NCI-H82 treated with DMSO at 0.1 percent for 48 hours (cell line): ENCODE results near the gene WDR46.
"Not testable (repeated sequence)": the region's sequence is repeated elsewhere in the genome, so short reads cannot be mapped to it uniquely, and the experiment has no call there.

Experiments
- DNase-seq: peaks from one replicate; lab custom pipeline; 2025; ENCODE audit not compliant: unreplicated experiment; lab: John Stamatoyannopoulos, UW

Gene WDR46

DNA sequence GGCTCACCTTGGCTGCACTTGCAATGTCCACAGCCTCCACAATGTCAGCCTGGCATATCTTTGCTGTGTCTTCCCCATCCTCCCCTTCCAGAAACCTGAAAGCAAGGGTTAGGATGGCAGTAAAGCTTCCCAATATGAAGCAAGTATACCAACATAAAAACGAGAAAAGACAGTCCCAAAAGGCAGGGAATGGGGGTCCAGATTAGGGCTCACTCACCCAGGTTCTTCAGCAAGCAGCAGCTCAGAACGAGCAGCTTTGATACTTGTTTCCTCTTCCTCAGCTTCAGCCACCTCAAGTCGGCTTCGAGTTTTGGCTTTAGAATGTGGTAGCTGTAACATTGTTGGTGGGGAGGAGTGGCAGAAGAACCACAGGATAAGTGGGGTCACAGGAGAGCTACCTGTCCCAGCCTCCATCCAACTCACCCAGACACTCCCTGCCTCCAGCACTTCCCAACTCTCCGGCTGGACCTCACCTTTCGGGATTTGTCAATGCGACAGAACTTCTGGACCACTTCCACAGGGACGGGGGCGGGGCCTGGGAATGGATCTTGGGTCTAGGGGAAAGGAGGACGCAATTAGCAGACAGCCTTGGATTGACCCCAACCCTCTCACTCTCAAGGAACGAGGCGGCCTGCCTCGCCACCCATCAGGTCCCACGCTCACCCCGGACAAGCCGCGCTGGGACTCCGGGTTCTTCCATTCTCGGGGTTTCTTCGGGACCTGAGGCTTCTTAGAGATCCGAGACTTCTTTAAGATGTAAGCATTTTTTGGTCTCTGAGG, 708 bp downstream of the WDR46 start:
- no peak for DNase-seq

DNA sequence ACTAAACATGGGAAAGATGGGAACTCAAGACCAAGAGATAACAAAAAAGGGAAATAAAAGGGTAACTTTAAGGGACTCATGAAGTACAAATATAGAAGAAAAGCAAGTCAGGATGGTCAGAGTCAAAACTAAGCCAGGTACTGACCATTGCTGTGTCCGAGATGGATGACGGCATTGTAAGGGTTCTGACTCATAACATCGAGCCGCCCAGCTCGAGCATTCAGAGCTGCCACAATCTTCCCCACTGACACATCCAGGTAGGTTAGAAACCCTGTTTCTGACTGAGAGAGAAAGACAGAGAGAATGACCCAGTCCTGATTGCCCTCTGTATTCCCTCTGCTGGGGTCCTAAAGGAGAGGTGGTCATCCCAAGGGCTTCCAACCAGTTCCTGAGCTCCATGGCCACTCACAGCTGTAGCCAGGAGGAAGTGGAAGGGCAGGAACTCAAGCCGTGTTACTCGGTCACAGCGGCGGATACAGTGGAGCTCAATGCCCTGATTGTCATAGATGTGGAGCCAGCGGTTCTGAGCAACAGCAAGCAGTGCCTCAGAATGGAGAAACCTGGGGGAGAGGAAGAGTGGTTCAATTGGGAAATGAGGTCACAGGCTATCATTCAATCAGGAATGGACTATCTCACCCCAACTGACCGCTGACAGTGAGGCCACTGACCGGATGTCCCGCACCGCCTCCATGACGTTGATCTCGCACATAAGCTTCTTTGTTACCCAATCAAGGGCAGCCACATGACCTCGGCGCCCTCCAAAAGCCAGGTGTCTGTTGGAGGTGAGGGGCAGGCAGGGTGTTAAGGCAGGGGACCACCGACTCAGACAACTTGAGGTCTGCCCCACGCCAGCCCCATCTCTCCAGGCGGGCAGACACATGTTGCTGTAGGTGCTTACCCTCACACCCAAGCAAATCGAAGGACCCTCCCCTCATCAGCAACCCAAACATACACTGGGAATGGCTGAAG, 1.8 kb downstream of the WDR46 start:
- no peak for DNase-seq

DNA sequence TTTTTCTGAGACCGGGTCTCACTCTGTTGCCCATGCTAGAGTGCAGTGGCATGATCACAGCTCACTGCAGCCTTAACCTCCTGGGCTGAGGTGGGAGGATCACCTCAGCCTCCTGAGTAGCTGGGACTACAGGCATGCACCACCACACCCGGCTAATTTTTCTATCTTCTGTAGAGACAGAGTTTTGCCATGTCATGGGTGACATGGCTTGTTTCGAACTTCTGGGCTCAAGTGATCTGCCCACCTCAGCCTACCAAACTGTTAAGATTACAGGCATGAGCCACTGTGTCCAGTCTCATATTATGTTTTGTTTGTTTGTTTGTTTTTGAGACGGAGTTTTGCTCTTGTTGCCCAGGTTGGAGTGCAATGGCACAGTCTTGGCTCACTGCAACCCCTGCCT, 3.8 kb downstream of the WDR46 start:
- not testable (repeated sequence) for DNase-seq

DNA sequence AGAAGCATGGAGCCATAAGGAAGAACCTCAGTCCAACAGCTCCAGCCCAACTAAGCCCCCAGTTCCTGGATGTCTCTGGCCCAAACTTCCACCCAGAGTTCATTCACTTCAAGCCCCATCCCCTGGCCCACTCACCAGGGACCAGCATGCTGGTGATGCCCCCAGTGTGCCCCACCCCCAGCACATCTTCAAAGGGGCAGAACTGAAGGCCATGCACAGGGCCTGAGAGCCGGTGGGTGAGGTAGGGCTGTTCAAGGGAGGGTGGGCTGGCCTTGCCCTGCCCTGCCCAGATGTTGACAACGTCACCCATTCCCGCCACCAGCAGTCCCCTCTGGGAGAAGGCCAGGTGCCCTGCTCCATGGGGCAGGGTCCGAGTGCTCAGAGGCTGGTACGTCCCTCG, 8.5 kb downstream of the WDR46 start:
- DNase-seq: no peak

DNA sequence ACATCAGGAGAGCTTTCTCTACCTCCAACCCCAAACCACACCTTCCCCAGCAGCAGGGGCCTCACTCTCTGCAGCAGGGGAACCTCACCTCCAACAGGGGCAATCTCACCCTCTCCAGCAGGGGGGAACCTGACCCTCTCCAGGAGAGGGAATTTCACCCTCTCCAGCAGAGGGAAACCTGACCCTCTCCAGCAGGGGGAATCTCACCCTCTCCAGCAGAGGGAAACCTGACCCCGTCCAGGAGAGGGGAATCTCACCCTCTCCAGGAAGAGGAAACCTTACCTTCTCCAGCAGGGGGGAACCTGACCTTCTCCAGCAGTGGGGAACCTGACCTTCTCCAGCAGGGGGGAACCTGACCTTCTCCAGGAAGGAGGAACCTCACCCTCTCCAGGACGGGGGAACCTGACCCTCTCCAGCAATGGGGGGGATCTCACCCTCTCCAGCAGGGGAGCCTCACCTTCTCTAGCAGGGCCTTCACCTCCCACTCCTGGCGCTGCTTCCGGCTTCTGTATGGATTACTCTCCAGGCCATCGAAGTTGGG, 9.0 kb downstream of the WDR46 start:
- DNase-seq: peak; percentile 24

GRCh38 chr6:33279257-33279695, 9.8 kb downstream of the WDR46 start:
- DNase-seq: no peak

DNA sequence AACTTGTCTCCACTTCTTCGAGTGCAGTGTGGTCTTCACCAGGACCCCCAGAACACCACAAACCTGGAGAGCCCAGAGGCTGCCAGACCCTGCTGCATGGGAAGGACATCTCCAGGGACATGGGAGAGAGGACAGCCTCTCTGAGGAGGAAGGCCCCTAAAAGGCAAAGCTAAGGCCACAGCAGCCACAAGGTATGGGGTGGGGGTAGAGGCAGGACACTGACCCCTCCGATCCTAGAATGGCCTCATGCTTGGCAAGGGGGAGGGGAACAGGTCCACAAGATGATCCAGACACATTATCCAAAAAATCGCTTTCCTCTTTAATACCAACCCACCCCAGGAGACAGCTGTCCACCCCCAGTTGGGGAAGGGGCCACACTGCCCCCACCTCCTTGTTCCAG, 10.2 kb downstream of the WDR46 start:
- DNase-seq: no peak

DNA sequence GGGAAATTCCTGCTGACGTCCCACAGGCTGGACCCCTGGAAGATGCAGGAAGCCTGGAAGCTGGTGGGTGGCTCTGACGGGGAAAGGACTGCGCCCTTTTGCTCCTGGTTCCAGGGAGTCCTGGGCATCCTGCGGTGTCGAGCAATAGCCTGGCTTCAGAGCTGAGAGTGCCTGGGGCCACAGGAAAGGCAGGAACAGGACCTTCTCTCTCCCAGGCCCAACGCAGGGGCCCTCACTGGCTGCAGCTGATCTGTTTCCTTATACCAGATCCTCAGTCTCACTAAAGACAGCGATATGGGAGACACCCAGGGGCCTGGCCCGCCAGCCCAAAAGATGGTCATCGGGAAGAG, 10.7 kb downstream of the WDR46 start:
- DNase-seq: no peak

DNA sequence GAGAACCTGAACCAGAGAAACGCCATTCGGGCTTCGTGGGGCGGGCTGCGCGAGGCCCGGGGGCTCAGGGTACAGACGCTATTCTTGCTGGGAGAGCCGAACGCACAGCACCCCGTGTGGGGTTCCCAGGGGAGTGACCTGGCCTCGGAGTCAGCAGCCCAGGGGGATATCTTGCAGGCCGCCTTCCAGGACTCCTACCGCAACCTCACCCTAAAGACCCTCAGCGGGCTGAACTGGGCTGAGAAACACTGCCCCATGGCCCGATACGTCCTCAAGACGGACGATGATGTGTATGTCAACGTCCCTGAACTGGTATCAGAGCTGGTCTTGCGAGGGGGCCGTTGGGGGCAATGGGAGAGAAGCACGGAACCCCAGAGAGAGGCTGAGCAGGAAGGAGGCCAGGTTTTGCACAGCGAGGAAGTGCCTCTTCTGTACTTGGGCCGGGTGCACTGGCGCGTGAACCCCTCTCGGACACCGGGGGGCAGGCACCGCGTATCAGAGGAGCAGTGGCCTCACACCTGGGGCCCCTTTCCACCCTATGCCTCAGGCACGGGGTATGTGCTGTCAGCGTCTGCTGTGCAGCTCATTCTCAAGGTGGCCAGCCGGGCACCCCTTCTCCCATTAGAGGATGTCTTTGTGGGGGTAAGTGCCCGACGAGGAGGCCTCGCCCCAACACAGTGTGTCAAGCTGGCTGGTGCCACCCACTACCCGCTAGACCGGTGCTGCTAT, 11.2 kb downstream of the WDR46 start:
- no peak for DNase-seq

- peak; percentile 71 for DNase-seq
Measured at GRCh38 chr6:33276864-33277662, 12.0 kb downstream of the WDR46 start, which contains the start of gene B3GALT4. B3GALT4 (plus strand) TSS chr6:33277123; CDS start chr6:33277420, 297 bp downstream.

- DNase-seq: no peak
Measured at GRCh38 chr6:33276581-33276863, 12.5 kb downstream of the WDR46 start.

DNA sequence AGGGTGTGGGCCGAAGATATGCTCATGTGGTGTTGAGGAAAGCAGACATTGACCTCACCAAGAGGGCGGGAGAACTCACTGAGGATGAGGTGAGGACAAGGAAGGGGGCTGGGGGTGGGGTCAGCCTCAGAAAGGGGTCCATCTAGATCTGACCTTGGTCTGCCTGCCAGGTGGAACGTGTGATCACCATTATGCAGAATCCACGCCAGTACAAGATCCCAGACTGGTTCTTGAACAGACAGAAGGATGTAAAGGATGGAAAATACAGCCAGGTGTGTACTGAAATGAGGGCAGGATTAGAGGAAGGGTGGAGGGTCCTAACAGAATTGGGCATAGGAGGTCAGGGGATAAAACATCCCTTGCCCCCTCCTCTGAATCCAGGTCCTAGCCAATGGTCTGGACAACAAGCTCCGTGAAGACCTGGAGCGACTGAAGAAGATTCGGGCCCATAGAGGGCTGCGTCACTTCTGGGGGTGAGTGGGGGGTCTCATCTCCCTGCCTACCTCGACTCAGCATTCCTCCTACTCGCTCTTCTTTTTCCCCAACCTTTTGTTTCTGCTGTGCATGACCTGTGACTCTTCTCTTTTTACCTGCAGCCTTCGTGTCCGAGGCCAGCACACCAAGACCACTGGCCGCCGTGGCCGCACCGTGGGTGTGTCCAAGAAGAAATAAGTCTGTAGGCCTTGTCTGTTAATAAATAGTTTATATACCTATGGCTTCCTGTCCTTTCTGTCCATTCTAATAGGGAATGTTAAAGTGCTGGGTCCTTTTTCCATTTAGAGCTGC, 13.1 kb downstream of the WDR46 start:
- not testable (repeated sequence) for DNase-seq

DNA sequence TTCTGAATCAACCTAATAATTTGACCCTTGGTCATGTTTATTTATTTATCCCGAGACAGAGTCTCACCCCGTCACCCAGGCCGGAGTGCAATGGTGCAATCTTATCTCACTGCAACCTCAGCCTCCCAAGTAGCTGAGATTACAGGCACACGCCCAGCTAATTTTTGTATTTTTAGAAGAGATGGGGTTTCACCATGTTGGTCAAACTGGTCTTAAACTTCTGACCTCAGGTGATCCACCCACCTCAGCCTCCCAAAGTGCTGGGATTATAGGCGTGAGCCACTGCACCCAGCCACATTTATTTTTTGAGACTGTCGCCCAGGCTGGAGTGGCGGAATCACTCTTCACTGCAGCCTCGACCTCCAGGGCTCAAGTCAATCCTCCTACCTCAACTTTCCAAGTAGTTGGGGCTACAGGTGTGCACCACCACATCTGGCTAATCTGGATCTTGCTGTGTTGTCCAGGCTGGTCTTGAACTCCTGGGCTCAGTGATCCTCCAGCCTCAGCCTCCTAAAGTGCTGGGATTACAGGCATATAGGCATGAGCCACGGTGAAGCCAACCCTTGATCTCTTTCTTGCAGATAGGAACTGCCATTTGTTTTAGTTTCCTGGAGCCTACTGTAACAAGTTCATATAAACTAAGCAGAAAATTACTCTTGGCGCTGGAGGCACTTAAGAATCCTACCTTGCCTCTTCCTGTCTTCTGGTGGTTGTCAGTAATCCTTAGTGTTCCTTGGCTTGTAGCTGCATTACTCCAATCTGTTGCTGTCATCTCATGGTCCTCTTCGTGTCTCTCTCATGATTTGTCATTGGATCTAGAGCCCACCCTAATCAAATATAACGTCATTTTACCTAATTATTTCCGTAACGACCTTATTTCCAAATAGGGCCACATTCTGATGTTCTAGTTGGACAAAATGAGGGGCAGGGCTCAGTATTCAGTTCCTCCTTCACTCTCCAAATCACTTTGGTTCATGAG, 14.8 kb downstream of the WDR46 start:
- DNase-seq: no peak

- DNase-seq: no peak
Measured at GRCh38 chr6:33273129-33273923, 15.7 kb downstream of the WDR46 start.

DNA sequence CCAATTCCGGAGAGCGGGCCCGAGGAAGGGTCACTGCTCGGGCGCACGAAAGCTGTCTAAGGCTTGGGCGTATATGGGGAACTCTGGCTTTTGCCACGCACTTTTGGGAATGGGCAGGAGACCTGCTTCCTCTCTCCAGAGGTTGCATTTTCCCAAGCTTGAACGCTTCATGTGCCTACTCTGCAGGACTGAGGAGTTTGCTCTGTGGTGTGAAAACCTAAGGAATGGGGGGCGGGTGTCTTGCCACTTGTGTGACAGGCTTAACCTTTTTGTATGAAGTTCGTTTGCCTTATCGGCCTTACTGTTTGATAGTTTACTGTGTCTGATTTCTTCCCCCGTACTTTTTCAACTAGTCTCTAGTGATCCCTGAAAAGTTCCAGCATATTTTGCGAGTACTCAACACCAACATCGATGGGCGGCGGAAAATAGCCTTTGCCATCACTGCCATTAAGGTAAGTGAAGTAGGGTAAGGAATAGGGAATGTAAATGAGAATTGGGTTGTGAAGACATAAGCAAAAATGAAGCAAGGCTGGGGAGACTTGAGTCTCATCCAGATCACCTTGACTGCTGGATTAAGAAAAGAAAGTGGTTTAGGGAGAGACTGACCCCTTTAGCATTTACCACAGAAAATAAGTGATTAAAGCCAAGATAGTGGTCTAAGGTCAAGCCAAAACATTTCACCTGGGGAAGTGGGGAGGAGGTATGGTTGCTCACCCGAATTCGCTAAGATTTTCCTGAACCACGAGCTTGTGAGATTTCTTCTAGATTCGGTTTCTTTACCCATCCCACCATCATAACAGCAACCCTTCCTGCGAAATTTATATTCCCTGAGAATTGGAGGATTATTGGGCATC, 16.5 kb downstream of the WDR46 start:
- DNase-seq: no peak

DNA sequence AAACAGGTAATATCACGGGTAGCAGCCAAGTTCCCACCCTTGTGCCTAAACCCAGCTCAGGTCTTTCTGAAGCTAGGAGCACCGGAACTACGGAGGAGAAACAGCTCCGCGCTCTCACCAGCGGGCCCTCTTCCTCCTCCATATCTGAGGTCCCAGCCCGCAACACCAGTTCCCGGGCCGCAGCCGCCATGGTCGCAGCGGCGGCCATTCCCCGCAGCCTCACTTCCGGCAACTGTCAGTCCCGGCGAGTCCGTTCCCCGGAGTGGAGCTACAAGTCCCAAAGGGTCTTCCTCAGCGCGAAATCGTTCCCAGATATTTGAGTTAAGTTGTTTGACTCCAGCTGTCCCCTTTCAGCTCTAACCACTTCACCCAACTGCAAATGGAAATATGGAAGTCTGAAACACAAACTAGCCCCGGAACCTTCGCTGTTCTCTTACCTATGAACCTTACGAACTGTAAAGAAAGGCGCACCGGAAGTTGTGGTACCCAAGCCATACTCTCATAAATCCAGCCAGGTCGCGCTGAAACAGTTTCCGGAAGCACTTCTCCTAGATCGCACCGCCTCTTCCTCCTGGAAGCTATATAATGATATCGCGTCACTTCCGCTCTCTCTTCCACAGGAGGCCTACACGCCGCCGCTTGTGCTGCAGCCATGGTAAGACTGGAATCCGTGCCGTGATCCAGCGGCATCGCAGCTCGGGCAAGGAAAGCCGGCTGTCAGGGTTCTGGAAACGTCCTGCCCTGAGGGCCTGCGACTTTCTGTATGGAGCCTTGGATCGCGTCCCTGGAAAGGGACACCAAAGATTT, 17.4 kb downstream of the WDR46 start, which contains the start of the genes RPS18 and VPS52:
TSS of gene RPS18 (plus strand) at position 608 of the 807 bp plus-strand sequence. CDS start at position 653, 45 bp downstream.
TSS of gene VPS52 (minus strand) at position 409 of the 807 bp plus-strand sequence. CDS start at position 208, 201 bp downstream.
- peak; percentile 99 for DNase-seq
